ENCODE results near the gene TSPAN9.

- TF ChIP-seq POLR2A (IDR thresholded peaks at IDR 0.05) (no peak), CTCF (IDR thresholded peaks at IDR 0.05) (no peak), POLR2AphosphoS5 (IDR thresholded peaks at IDR 0.05) (no peak)
Observed at GRCh38 chr12:3204143-3204542, 127.0 kb downstream of the TSPAN9 start.
